ENCODE results near the gene IGSF8.
"Not testable (repeated sequence)": the region's sequence is repeated elsewhere in the genome, so short reads cannot be mapped to it uniquely, and the experiment has no call there.

DNA sequence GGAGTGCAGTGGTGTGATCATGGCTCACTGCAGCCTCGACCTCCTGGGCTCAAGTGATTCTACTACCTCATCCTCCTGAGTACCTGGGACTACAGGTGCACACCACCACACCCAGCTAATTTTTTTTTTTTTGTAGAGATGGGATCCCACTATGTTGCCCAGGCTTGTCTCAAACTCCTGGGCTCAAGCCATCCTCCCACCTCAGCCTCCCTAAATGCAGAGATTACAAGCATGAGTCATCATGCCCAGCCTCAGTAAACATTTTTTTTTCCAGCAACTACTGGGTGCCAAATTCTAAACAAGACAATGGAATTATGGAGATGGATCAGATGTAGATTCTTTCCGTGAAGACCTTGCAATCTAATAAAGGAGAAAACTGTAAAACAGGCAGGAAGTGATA lies 48.2 kb downstream of the IGSF8 start:
- TF ChIP-seq, protein P1, sequence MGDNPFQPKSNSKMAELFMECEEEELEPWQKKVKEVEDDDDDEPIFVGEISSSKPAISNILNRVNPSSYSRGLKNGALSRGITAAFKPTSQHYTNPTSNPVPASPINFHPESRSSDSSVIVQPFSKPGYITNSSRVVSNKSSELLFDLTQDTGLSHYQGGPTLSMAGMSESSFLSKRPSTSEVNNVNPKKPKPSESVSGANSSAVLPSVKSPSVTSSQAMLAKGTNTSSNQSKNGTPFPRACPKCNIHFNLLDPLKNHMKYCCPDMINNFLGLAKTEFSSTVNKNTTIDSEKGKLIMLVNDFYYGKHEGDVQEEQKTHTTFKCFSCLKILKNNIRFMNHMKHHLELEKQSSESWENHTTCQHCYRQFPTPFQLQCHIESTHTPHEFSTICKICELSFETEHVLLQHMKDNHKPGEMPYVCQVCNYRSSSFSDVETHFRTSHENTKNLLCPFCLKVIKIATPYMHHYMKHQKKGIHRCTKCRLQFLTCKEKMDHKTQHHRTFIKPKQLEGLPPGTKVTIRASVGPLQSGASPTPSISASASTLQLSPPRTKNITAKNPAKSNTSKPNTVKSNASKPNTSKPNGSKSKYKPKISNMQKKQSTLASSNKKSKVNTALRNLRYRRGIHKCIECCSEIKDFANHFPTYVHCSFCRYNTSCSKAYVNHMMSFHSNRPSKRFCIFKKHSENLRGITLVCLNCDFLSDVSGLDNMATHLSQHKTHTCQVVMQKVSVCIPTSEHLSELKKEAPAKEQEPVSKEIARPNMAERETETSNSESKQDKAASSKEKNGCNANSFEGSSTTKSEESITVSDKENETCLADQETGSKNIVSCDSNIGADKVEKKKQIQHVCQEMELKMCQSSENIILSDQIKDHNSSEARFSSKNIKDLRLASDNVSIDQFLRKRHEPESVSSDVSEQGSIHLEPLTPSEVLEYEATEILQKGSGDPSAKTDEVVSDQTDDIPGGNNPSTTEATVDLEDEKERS (tag by site-specific recombination; IDR thresholded peaks at IDR 0.05) = not testable (repeated sequence)
- TF ChIP-seq, protein P2, sequence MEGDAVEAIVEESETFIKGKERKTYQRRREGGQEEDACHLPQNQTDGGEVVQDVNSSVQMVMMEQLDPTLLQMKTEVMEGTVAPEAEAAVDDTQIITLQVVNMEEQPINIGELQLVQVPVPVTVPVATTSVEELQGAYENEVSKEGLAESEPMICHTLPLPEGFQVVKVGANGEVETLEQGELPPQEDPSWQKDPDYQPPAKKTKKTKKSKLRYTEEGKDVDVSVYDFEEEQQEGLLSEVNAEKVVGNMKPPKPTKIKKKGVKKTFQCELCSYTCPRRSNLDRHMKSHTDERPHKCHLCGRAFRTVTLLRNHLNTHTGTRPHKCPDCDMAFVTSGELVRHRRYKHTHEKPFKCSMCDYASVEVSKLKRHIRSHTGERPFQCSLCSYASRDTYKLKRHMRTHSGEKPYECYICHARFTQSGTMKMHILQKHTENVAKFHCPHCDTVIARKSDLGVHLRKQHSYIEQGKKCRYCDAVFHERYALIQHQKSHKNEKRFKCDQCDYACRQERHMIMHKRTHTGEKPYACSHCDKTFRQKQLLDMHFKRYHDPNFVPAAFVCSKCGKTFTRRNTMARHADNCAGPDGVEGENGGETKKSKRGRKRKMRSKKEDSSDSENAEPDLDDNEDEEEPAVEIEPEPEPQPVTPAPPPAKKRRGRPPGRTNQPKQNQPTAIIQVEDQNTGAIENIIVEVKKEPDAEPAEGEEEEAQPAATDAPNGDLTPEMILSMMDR (tag by site-specific recombination; IDR thresholded peaks at IDR 0.05) = not testable (repeated sequence)
- TF ChIP-seq ZNF114 (tag by site-specific recombination; IDR thresholded peaks at IDR 0.05); PRDM1 (tag by site-specific recombination; IDR thresholded peaks at IDR 0.05); ZNF274 (IDR thresholded peaks at IDR 0.05; ENCODE audit: low read length); ZNF274 (tag by site-specific recombination; IDR thresholded peaks at IDR 0.05; ENCODE audit: borderline replicate concordance); ZIC2 (tag by site-specific recombination; IDR thresholded peaks at IDR 0.05); ZNF416 (tag by site-specific recombination; IDR thresholded peaks at IDR 0.05); ZNF777 (tag by site-specific recombination; IDR thresholded peaks at IDR 0.05; ENCODE audit: borderline replicate concordance); ZNF701 (tag by site-specific recombination; IDR thresholded peaks at IDR 0.05); ZNF2 (tag by site-specific recombination; IDR thresholded peaks at IDR 0.05); KLF16 (tag by site-specific recombination; IDR thresholded peaks at IDR 0.05): not testable (repeated sequence)
- TF ChIP-seq, protein P3, sequence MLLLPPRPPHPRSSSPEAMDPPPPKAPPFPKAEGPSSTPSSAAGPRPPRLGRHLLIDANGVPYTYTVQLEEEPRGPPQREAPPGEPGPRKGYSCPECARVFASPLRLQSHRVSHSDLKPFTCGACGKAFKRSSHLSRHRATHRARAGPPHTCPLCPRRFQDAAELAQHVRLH (tag by site-specific recombination; IDR thresholded peaks at IDR 0.05) = not testable (repeated sequence)
- TF ChIP-seq, protein P4, sequence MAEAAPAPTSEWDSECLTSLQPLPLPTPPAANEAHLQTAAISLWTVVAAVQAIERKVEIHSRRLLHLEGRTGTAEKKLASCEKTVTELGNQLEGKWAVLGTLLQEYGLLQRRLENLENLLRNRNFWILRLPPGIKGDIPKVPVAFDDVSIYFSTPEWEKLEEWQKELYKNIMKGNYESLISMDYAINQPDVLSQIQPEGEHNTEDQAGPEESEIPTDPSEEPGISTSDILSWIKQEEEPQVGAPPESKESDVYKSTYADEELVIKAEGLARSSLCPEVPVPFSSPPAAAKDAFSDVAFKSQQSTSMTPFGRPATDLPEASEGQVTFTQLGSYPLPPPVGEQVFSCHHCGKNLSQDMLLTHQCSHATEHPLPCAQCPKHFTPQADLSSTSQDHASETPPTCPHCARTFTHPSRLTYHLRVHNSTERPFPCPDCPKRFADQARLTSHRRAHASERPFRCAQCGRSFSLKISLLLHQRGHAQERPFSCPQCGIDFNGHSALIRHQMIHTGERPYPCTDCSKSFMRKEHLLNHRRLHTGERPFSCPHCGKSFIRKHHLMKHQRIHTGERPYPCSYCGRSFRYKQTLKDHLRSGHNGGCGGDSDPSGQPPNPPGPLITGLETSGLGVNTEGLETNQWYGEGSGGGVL (tag by site-specific recombination; IDR thresholded peaks at IDR 0.05) = not testable (repeated sequence)
- TF ChIP-seq, protein P5, sequence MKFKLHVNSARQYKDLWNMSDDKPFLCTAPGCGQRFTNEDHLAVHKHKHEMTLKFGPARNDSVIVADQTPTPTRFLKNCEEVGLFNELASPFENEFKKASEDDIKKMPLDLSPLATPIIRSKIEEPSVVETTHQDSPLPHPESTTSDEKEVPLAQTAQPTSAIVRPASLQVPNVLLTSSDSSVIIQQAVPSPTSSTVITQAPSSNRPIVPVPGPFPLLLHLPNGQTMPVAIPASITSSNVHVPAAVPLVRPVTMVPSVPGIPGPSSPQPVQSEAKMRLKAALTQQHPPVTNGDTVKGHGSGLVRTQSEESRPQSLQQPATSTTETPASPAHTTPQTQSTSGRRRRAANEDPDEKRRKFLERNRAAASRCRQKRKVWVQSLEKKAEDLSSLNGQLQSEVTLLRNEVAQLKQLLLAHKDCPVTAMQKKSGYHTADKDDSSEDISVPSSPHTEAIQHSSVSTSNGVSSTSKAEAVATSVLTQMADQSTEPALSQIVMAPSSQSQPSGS (tag by site-specific recombination; IDR thresholded peaks at IDR 0.05; ENCODE audit: low read depth) = not testable (repeated sequence)
